Measurements from ENCODE around the gene TRAPPC6A. TPM values are rescaled to one million over a fixed set of nuclear protein-coding genes. Genes with fewer than 3 reads are reported as not detected.
A peak's percentile ranks its signal among the peaks of the same experiment; 100 is the strongest.

The TRAPPC6A gene
- total RNA-seq, 1 donor from 2014 or later, result 86.2 TPM

GRCh38 chr19:45146251-45146650, 31.8 kb downstream of the TRAPPC6A start:
- Mint-ChIP-seq H3K4me1 (ENCODE audit: unreplicated experiment) (no peaks in the 10 kb centered on the region), H3K4me3 (ENCODE audit: unreplicated experiment) (no peak overlapping the region), H3K27ac (ENCODE audit: unreplicated experiment) (no peak overlapping the region), H3K36me3 (ENCODE audit: low read depth, unreplicated experiment) (peaks cover 17% of the 10 kb centered on the region), H3K27me3 (ENCODE audit: unreplicated experiment) (peaks cover 12% of the 10 kb centered on the region), H3K9me3 (ENCODE audit: unreplicated experiment) (no peaks in the 10 kb centered on the region)
- TF ChIP-seq CTCF (IDR thresholded peaks at IDR 0.05; ENCODE audit: unreplicated experiment), result no peak
- no peak for DNase-seq (ENCODE audit: low spot score)

- DNase-seq (ENCODE audit: low spot score), result no peak
- H3K27me3 Mint-ChIP-seq (ENCODE audit: unreplicated experiment), result peaks cover 12% of the 10 kb centered on the region
These were observed 32.5 kb downstream of the TRAPPC6A start for GRCh38 chr19:45145270-45146189.

GRCh38 chr19:45144431-45145269, 33.4 kb downstream of the TRAPPC6A start:
- TF ChIP-seq CTCF (IDR thresholded peaks at IDR 0.05; ENCODE audit: unreplicated experiment), result no peak
- H3K4me1 Mint-ChIP-seq (ENCODE audit: unreplicated experiment), result no peaks in the 10 kb centered on the region
- no peak overlapping the region for H3K27ac Mint-ChIP-seq (ENCODE audit: unreplicated experiment)
- DNase-seq (ENCODE audit: low spot score), result no peak
- H3K27me3 Mint-ChIP-seq (ENCODE audit: unreplicated experiment), result peaks cover 13% of the 10 kb centered on the region
- H3K36me3 Mint-ChIP-seq (ENCODE audit: low read depth, unreplicated experiment), result peaks cover 22% of the 10 kb centered on the region
- H3K4me3 Mint-ChIP-seq (ENCODE audit: unreplicated experiment), result no peak overlapping the region
- H3K9me3 Mint-ChIP-seq (ENCODE audit: unreplicated experiment), result no peaks in the 10 kb centered on the region

More at GRCh38 chr19:45145270-45146189, 32.5 kb downstream of the TRAPPC6A start:
- TF ChIP-seq CTCF (IDR thresholded peaks at IDR 0.05; ENCODE audit: unreplicated experiment), result no peak
- H3K4me1 Mint-ChIP-seq (ENCODE audit: unreplicated experiment), result no peaks in the 10 kb centered on the region
- H3K36me3 Mint-ChIP-seq (ENCODE audit: low read depth, unreplicated experiment), result peaks cover 22% of the 10 kb centered on the region
- no peaks in the 10 kb centered on the region for H3K9me3 Mint-ChIP-seq (ENCODE audit: unreplicated experiment)
- no peak overlapping the region for H3K4me3 Mint-ChIP-seq (ENCODE audit: unreplicated experiment)
- no peak overlapping the region for H3K27ac Mint-ChIP-seq (ENCODE audit: unreplicated experiment)

GRCh38 chr19:45142726-45143110, 35.3 kb downstream of the TRAPPC6A start:
- H3K27me3 Mint-ChIP-seq (ENCODE audit: unreplicated experiment), result peaks cover 7% of the 10 kb centered on the region
- no peak for DNase-seq (ENCODE audit: low spot score)
- H3K4me3 Mint-ChIP-seq (ENCODE audit: unreplicated experiment), result peak overlapping the region; percentile 37
- no peak for TF ChIP-seq CTCF (IDR thresholded peaks at IDR 0.05; ENCODE audit: unreplicated experiment)
- H3K9me3 Mint-ChIP-seq (ENCODE audit: unreplicated experiment), result no peaks in the 10 kb centered on the region
- H3K27ac Mint-ChIP-seq (ENCODE audit: unreplicated experiment), result no peak overlapping the region
- peaks cover 18% of the 10 kb centered on the region for H3K36me3 Mint-ChIP-seq (ENCODE audit: low read depth, unreplicated experiment)
- H3K4me1 Mint-ChIP-seq (ENCODE audit: unreplicated experiment), result peaks cover 3% of the 10 kb centered on the region
